Airway epithelial cell (primary cell): ENCODE measurements around the gene INTS2. TPM values are rescaled to one million over a fixed set of nuclear protein-coding genes. Genes with fewer than 3 reads are reported as not detected.

Experiments used
- total RNA-seq: library from RNA; depleted of rRNA; stranded (reverse); fragments of >200 nt; gene quantifications from 2 replicates; pipeline ENCODE4 v1.2.3, GENCODE V29; 2015

Gene INTS2
- 7.9 and 12.2 TPM in 2 replicates for total RNA-seq

GRCh38 chr17:61927208-61928100 lies at the start of gene INTS2:
TSS of gene INTS2 (minus strand) at chr17:61927982. CDS start at chr17:61926644, 1,338 bp downstream.

GRCh38 chr17:61862975-61863800 lies 64.6 kb downstream of the INTS2 start, which contains the start of gene BRIP1:
TSS of gene BRIP1 (minus strand) at chr17:61863528. CDS start at chr17:61861539, 1,989 bp downstream.

Other genes starting within 250 kb of the INTS2 start
- gene BRIP1, start 64.5 kb downstream of the INTS2 start, total RNA-seq, result 5.8 and 7.1 TPM in 2 replicates
- 13.4 and 30.3 TPM in 2 replicates for gene MED13, start 137.3 kb upstream of the INTS2 start, total RNA-seq